Measurements from ENCODE around the gene RNF157.

Gene RNF157

GRCh38 chr17:76176701-76177574, 63.4 kb downstream of the RNF157 start:
- H3K9me3 ChIP-seq: no peaks in the 10 kb centered on the region
- H3K27me3 ChIP-seq: no peaks in the 10 kb centered on the region
- no peak for TF ChIP-seq CTCF (IDR thresholded peaks at IDR 0.05; ENCODE audit: low read depth, low read length)
- DNase-seq: no peak
- H3K4me3 ChIP-seq (ENCODE audit: low read depth, low read length): no peak overlapping the region
- peaks cover 1% of the 10 kb centered on the region; the same call in 1 of the 2 replicates for H3K4me1 ChIP-seq
- H3K36me3 ChIP-seq: no peaks in the 10 kb centered on the region

- H3K4me3 ChIP-seq (ENCODE audit: low read depth, low read length): no peak overlapping the region
- no peak for TF ChIP-seq CTCF (IDR thresholded peaks at IDR 0.05; ENCODE audit: low read depth, low read length)
- H3K27me3 ChIP-seq: no peaks in the 10 kb centered on the region
- no peaks in the 10 kb centered on the region for H3K4me1 ChIP-seq
- no peaks in the 10 kb centered on the region for H3K36me3 ChIP-seq
- DNase-seq: no peak
- no peaks in the 10 kb centered on the region for H3K9me3 ChIP-seq
Observed at GRCh38 chr17:76174037-76174436, 66.3 kb downstream of the RNF157 start.

- no peak for TF ChIP-seq CTCF (IDR thresholded peaks at IDR 0.05; ENCODE audit: low read depth, low read length)
- no peaks in the 10 kb centered on the region for H3K9me3 ChIP-seq
- H3K36me3 ChIP-seq: no peaks in the 10 kb centered on the region
Observed at GRCh38 chr17:76173474-76173873, 66.8 kb downstream of the RNF157 start.

GRCh38 chr17:76171706-76172105, 68.6 kb downstream of the RNF157 start:
- Histone ChIP-seq H3K9me3 (no peaks in the 10 kb centered on the region), H3K4me1 (no peaks in the 10 kb centered on the region), H3K36me3 (no peaks in the 10 kb centered on the region), H3K4me3 (ENCODE audit: low read depth, low read length) (no peak overlapping the region), H3K27me3 (no peaks in the 10 kb centered on the region)
- TF ChIP-seq CTCF (IDR thresholded peaks at IDR 0.05; ENCODE audit: low read depth, low read length): no peak
- no peak for DNase-seq

More at GRCh38 chr17:76173474-76173873, 66.8 kb downstream of the RNF157 start:
- no peak overlapping the region for H3K4me3 ChIP-seq (ENCODE audit: low read depth, low read length)
- no peaks in the 10 kb centered on the region for H3K4me1 ChIP-seq
- H3K27me3 ChIP-seq: no peaks in the 10 kb centered on the region
- no peak for DNase-seq

GRCh38 chr17:76170114-76170513, 70.2 kb downstream of the RNF157 start:
- H3K4me3 ChIP-seq (ENCODE audit: low read depth, low read length): no peak overlapping the region
- no peaks in the 10 kb centered on the region for H3K27me3 ChIP-seq
- no peaks in the 10 kb centered on the region for H3K4me1 ChIP-seq
- TF ChIP-seq CTCF (IDR thresholded peaks at IDR 0.05; ENCODE audit: low read depth, low read length): no peak
- no peaks in the 10 kb centered on the region for H3K36me3 ChIP-seq
- H3K9me3 ChIP-seq: no peaks in the 10 kb centered on the region
- no peak for DNase-seq

GRCh38 chr17:76166906-76167305, 73.4 kb downstream of the RNF157 start:
- no peak for TF ChIP-seq CTCF (IDR thresholded peaks at IDR 0.05; ENCODE audit: low read depth, low read length)
- H3K27me3 ChIP-seq: no peaks in the 10 kb centered on the region
- no peaks in the 10 kb centered on the region for H3K36me3 ChIP-seq
- no peak overlapping the region for H3K4me3 ChIP-seq (ENCODE audit: low read depth, low read length)
- H3K9me3 ChIP-seq: no peaks in the 10 kb centered on the region
- no peak for DNase-seq
- no peaks in the 10 kb centered on the region for H3K4me1 ChIP-seq
